Measurements from ENCODE around the gene MAML3. TPM values are rescaled to one million over a fixed set of nuclear protein-coding genes. Genes with fewer than 3 reads are reported as not detected.

The MAML3 gene
- total RNA-seq, 2 experiments from 2014 or later = 2.5 to 2.9 TPM

GRCh38 chr4:140168936-140169335, 15.0 kb upstream of the MAML3 start:
- Mint-ChIP-seq H3K36me3 (ENCODE audit: low read depth) (no peaks in the 10 kb centered on the region), H3K4me3 (no peak overlapping the region), H3K27me3 (no peaks in the 10 kb centered on the region), H3K4me1 (ENCODE audit: low read depth) (no peaks in the 10 kb centered on the region), H3K9me3 (no peaks in the 10 kb centered on the region), H3K27ac (no peak overlapping the region)
- DNase-seq (no peak), ATAC-seq (ENCODE audit: poor library complexity) (no peak)
- Histone ChIP-seq H3K27me3 (ENCODE audit: control insufficient read depth in 1 of 2, insufficient read depth in 2 of 2, low read length in 2 of 2) (no peaks in the 10 kb centered on the region), H3K4me3 (ENCODE audit: low read length) (no peak overlapping the region), H3K4me1 (ENCODE audit: insufficient read depth, low read length) (no peaks in the 10 kb centered on the region), H3K9me3 (ENCODE audit: control insufficient read depth in 1 of 2, insufficient read depth in 1 of 2, low read length in 2 of 2) (no peaks in the 10 kb centered on the region), H3K36me3 (ENCODE audit: insufficient read depth, low read length) (no peaks in the 10 kb centered on the region), H3K27ac (ENCODE audit: low read depth in 1 of 2, low read length in 2 of 2) (no peak overlapping the region)
- POLR2A ChIA-PET = no interaction called here
- CTCF ChIA-PET = no interaction called here
- no peak for TF ChIP-seq CTCF (IDR thresholded peaks at IDR 0.05)
- intact Hi-C loops (cut with DNase I, micrococcal nuclease) = no loop called here

- no peak overlapping the region for H3K27ac ChIP-seq (ENCODE audit: low read depth in 1 of 2, low read length in 2 of 2)
Observed at GRCh38 chr4:140168474-140168873, 14.5 kb upstream of the MAML3 start.

GRCh38 chr4:140163029-140163810, 9.2 kb upstream of the MAML3 start:
- peaks cover 0 to 8% of the 10 kb centered on the region in 2 experiments for H3K9me3 ChIP-seq (ENCODE audit: control insufficient read depth in 1 of 2, insufficient read depth in 1 of 2, low read length in 2 of 2)
- ChIA-PET CTCF (no interaction called here), POLR2A (interaction anchor here (1.0 kb wide), 1 partner anchor 10 kb away, joined by 3 read pairs; no protein-coding TSS in a partner anchor)
- H3K4me3 ChIP-seq (ENCODE audit: low read length) = no peak overlapping the region
- no peaks in the 10 kb centered on the region for H3K4me1 ChIP-seq (ENCODE audit: insufficient read depth, low read length)
- no peak for ATAC-seq (ENCODE audit: poor library complexity)
- Mint-ChIP-seq H3K9me3 (no peaks in the 10 kb centered on the region), H3K4me1 (ENCODE audit: low read depth) (no peaks in the 10 kb centered on the region), H3K4me3 (no peak overlapping the region), H3K36me3 (ENCODE audit: low read depth) (no peaks in the 10 kb centered on the region), H3K27ac (no peak overlapping the region), H3K27me3 (no peaks in the 10 kb centered on the region)
- intact Hi-C loops (cut with DNase I, micrococcal nuclease) = no loop called here
- TF ChIP-seq CTCF (IDR thresholded peaks at IDR 0.05) = no peak
- H3K36me3 ChIP-seq (ENCODE audit: insufficient read depth, low read length) = no peaks in the 10 kb centered on the region
- no peaks in the 10 kb centered on the region for H3K27me3 ChIP-seq (ENCODE audit: control insufficient read depth in 1 of 2, insufficient read depth in 2 of 2, low read length in 2 of 2)
- DNase-seq = no peak
- H3K27ac ChIP-seq (ENCODE audit: low read depth in 1 of 2, low read length in 2 of 2) = no peak overlapping the region

More at GRCh38 chr4:140168474-140168873, 14.5 kb upstream of the MAML3 start:
- no peaks in the 10 kb centered on the region for H3K9me3 ChIP-seq (ENCODE audit: control insufficient read depth in 1 of 2, insufficient read depth in 1 of 2, low read length in 2 of 2)
- no peak overlapping the region for H3K4me3 ChIP-seq (ENCODE audit: low read length)
- CTCF ChIA-PET = no interaction called here
- intact Hi-C loops (cut with DNase I, micrococcal nuclease) = no loop called here
- H3K27me3 ChIP-seq (ENCODE audit: control insufficient read depth in 1 of 2, insufficient read depth in 2 of 2, low read length in 2 of 2) = no peaks in the 10 kb centered on the region
- H3K9me3 Mint-ChIP-seq = no peaks in the 10 kb centered on the region
- no peaks in the 10 kb centered on the region for H3K4me1 Mint-ChIP-seq (ENCODE audit: low read depth)
- H3K27ac Mint-ChIP-seq = no peak overlapping the region
- H3K36me3 Mint-ChIP-seq (ENCODE audit: low read depth) = no peaks in the 10 kb centered on the region
- no peaks in the 10 kb centered on the region for H3K27me3 Mint-ChIP-seq
- POLR2A ChIA-PET = no interaction called here
- no peaks in the 10 kb centered on the region for H3K36me3 ChIP-seq (ENCODE audit: insufficient read depth, low read length)
- no peaks in the 10 kb centered on the region for H3K4me1 ChIP-seq (ENCODE audit: insufficient read depth, low read length)
- no peak overlapping the region for H3K4me3 Mint-ChIP-seq
- TF ChIP-seq CTCF (IDR thresholded peaks at IDR 0.05) = no peak
- ATAC-seq (ENCODE audit: poor library complexity) = no peak
- DNase-seq = no peak

Measured in CD4-positive, alpha-beta T cell (primary cell).